A549 (cell line): ENCODE results near the gene ZNF431.

ENCODE experiments used
- BHLHE40 ChIP-seq: IDR thresholded peaks from 2 replicates; pipeline ENCODE4 v1.6.1; 2012; ENCODE audit warnings: low read depth, low read length, inconsistent platforms
- HOXA7 ChIP-seq: fragments of 250-450 bp; sonication (Bioruptor Pico); IDR thresholded peaks from 2 replicates; pipeline ENCODE4 v1.5.0; 2020; ENCODE audit warnings: mild to moderate bottlenecking, moderate library complexity
- POLR2A ChIP-seq: IDR thresholded peaks from 2 replicates; pipeline ENCODE4 v1.6.1; 2012; ENCODE audit warnings: mild to moderate bottlenecking, low read length
- TP53 ChIP-seq: fragments of 250-450 bp; sonication (Bioruptor Pico); IDR thresholded peaks from 2 replicates; pipeline ENCODE4 v1.5.0; 2021; ENCODE audit warnings: mild to moderate bottlenecking, moderate library complexity
- TF ChIP-seq, protein P1 (sequence below): fragments of >200 bp; sonication (Bioruptor Twin); formaldehyde crosslinking; IDR thresholded peaks from 3 replicates; pipeline ENCODE4 v1.5.1; 2016

GRCh38 chr19:21134934-21135366 lies 6.9 kb upstream of the ZNF431 start:
- TF ChIP-seq TP53 = no peak
- TF ChIP-seq, protein P1, sequence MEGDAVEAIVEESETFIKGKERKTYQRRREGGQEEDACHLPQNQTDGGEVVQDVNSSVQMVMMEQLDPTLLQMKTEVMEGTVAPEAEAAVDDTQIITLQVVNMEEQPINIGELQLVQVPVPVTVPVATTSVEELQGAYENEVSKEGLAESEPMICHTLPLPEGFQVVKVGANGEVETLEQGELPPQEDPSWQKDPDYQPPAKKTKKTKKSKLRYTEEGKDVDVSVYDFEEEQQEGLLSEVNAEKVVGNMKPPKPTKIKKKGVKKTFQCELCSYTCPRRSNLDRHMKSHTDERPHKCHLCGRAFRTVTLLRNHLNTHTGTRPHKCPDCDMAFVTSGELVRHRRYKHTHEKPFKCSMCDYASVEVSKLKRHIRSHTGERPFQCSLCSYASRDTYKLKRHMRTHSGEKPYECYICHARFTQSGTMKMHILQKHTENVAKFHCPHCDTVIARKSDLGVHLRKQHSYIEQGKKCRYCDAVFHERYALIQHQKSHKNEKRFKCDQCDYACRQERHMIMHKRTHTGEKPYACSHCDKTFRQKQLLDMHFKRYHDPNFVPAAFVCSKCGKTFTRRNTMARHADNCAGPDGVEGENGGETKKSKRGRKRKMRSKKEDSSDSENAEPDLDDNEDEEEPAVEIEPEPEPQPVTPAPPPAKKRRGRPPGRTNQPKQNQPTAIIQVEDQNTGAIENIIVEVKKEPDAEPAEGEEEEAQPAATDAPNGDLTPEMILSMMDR = no peak
- no peak for TF ChIP-seq BHLHE40
- no peak for TF ChIP-seq HOXA7 (CRISPR knock-in tag)
- TF ChIP-seq POLR2A = no peak
